ENCODE measurements around the gene ZNF274.
"Not testable (repeated sequence)": the region's sequence is repeated elsewhere in the genome, so short reads cannot be mapped to it uniquely, and the experiment has no call there.

The ZNF274 gene

GRCh38 chr19:58182989-58183816, at the start of gene ZNF274:
Gene ZNF274 (plus strand): TSS chr19:58183061. CDS start chr19:58183966, 905 bp downstream.
- peak; percentile 91 for DNase-seq (ENCODE audit: low spot score)

- DNase-seq (ENCODE audit: low spot score), result no peak
These were observed 48.6 kb upstream of the ZNF274 start for GRCh38 chr19:58134244-58134643.

- no peak for DNase-seq (ENCODE audit: low spot score)
These were observed 37.0 kb upstream of the ZNF274 start for GRCh38 chr19:58145849-58146248.

GRCh38 chr19:58147475-58147874, 35.4 kb upstream of the ZNF274 start:
- not testable (repeated sequence) for DNase-seq (ENCODE audit: low spot score)

- DNase-seq (ENCODE audit: low spot score), result peak; percentile 86
These were observed 32.4 kb upstream of the ZNF274 start, which contains the start of gene ZNF329 for GRCh38 chr19:58150328-58150921. Gene ZNF329 (minus strand): TSS chr19:58150789. CDS start chr19:58129503, 21,286 bp downstream.

- no peak for DNase-seq (ENCODE audit: low spot score)
These were observed 29.5 kb upstream of the ZNF274 start for GRCh38 chr19:58153386-58153785.

GRCh38 chr19:58154287-58154678, 28.6 kb upstream of the ZNF274 start:
- no peak for DNase-seq (ENCODE audit: low spot score)

- peak; percentile 96 for DNase-seq (ENCODE audit: low spot score)
These were observed 27.9 kb upstream of the ZNF274 start for GRCh38 chr19:58154679-58155648.

GRCh38 chr19:58157045-58157728, 25.7 kb upstream of the ZNF274 start:
- no peak for DNase-seq (ENCODE audit: low spot score)

- DNase-seq (ENCODE audit: low spot score), result no peak
These were observed 16.6 kb upstream of the ZNF274 start for GRCh38 chr19:58166268-58166667.

- DNase-seq (ENCODE audit: low spot score), result no peak
These were observed 16.1 kb upstream of the ZNF274 start for GRCh38 chr19:58166708-58167280.

- no peak for DNase-seq (ENCODE audit: low spot score)
These were observed 12.0 kb upstream of the ZNF274 start for GRCh38 chr19:58170860-58171259.

GRCh38 chr19:58181902-58182576, 822 bp upstream of the ZNF274 start:
- DNase-seq (ENCODE audit: low spot score), result peak; percentile 37

GRCh38 chr19:58182577-58182988, 278 bp upstream of the ZNF274 start:
- peak; percentile 89 for DNase-seq (ENCODE audit: low spot score)

- peak; percentile 40 for DNase-seq (ENCODE audit: low spot score)
These were observed 955 bp downstream of the ZNF274 start for GRCh38 chr19:58183817-58184215.

GRCh38 chr19:58196901-58197616, 14.2 kb downstream of the ZNF274 start:
- DNase-seq (ENCODE audit: low spot score), result no peak

- DNase-seq (ENCODE audit: low spot score), result no peak
These were observed 21.1 kb downstream of the ZNF274 start for GRCh38 chr19:58203814-58204475.

- no peak for DNase-seq (ENCODE audit: low spot score)
These were observed 21.7 kb downstream of the ZNF274 start for GRCh38 chr19:58204566-58204965.

- DNase-seq (ENCODE audit: low spot score), result no peak
These were observed 26.7 kb downstream of the ZNF274 start for GRCh38 chr19:58209577-58209976.
